Measurements from ENCODE around the gene INHBE.
"Not testable (repeated sequence)": the region's sequence is repeated elsewhere in the genome, so short reads cannot be mapped to it uniquely, and the experiment has no call there.

Gene INHBE

DNA sequence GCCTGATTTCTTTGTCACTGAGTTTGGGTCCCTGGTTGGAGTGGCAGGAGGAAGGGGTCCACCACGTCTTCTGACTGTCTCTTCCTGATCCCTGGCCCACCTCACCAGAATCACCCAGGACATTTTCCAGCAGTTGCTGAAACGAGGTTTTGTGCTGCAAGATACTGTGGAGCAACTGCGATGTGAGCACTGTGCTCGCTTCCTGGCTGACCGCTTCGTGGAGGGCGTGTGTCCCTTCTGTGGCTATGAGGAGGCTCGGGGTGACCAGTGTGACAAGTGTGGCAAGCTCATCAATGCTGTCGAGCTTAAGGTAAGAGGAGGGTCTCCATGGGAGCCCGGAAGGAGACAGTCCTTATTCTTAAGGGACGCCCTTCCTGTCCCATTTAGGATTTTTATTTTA, 45.1 kb downstream of the INHBE start:
- no peak for DNase-seq

DNA sequence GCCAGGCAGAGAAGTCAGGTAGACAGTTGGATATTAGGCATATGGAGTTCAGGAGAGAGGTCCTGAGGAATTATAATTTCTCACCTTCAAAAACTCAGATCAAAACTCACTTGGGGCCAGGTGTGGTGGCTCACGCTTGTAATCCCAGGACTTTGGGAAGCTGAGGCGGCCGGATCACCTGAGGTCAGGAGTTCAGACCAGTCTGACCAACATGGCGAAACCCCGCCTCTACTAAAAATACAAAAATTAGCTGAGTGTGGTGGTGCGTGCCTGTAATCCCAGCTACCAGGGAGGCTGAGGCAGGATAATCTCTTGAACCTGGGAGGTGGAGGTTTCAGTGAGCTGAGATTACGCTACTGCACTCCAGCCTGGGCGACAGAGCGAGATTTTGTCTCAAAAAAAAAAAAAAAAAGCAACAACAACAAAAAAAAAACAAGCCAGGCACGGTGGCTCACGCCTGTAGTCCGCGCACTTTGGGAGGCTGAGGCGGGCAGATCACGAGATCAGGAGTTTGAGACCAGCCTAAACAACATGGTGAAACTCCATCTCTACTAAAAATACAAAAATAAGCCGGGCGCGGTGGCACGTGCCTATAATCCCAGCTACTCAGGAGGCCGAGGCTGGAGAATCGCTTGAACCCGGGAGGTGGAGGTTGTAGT, 47.3 kb downstream of the INHBE start:
- not testable (repeated sequence) for DNase-seq

GRCh38 chr12:57506541-57506940, 51.4 kb downstream of the INHBE start:
- not testable (repeated sequence) for DNase-seq

All from activated CD4-positive, alpha-beta T cell treated with anti-CD3 and anti-CD28 coated beads, Interleukin-2, amount 50 U/mL, for 4 hours (primary cell).